GM19035 (cell line): ENCODE data around the gene MRPS33.

Experiments
- ATAC-seq: cut with Tn5 transposase; IDR thresholded peaks from one replicate; pipeline ENCODE4 v1.9.1; 2021; ENCODE audit not compliant: unreplicated experiment

The MRPS33 gene

GRCh38 chr7:141012696-141013344 lies 1.9 kb downstream of the MRPS33 start:
- ATAC-seq = no peak

DNA sequence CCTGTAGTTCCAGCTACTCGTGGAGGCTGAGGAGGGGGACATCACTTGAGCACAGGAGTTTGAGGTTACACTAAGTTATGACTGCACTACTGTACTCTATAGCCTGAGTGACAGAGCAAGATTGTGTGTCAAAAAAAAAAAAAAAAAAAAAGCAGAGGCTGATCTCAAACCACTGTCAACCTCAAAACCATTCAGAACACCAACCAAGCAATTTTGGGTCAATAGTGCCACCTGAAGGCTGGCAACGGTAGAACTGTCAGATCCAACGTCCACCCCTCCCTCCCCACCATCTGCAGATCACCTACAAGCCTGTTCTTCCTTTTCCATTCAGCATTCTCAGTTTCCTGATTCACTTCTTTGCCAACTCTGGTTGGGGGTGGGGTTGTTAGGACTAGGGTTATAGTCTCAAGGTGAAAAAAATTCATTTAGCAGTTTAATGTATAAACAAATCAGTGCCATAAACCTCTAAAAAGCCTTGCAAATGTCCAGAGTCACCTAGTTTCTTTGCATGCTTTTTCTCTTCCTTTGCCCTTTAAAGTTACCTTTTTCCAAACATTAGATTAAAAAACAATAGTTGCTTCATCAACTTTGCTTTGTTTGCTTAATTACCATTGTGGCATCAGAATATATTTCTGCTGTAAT lies 2.6 kb downstream of the MRPS33 start:
- ATAC-seq = peak; percentile 18

DNA sequence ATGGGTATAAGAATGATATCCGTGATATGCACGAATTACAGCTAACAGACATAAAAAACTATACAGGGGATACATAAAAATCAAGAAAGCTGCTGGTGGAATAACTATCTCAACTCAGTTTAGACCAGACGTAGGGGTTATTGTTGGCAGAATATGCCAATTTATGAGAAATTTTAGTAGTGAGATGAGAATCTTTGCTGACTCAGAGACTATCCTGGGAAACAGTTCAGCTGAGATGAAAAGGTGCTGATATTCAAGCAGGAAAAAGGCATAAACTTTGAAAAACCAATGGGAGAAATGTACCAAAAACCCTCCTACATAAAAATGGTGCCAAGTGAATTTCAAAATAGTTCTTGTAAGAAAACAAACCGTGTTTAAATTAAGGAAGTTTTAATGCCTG lies 3.3 kb downstream of the MRPS33 start:
- ATAC-seq = no peak

- ATAC-seq = no peak
Measured at GRCh38 chr7:141003172-141004065, 11.3 kb downstream of the MRPS33 start.

- ATAC-seq = no peak
Measured at GRCh38 chr7:141001546-141001945, 13.2 kb downstream of the MRPS33 start.

- ATAC-seq = no peak
Measured at GRCh38 chr7:141001122-141001521, 13.6 kb downstream of the MRPS33 start.

GRCh38 chr7:140998715-140999114 lies 16.0 kb downstream of the MRPS33 start:
- no peak for ATAC-seq

- ATAC-seq = no peak
Measured at GRCh38 chr7:140992422-140992821, 22.3 kb downstream of the MRPS33 start.

GRCh38 chr7:140990193-140990962 lies 24.4 kb downstream of the MRPS33 start:
- ATAC-seq = no peak

DNA sequence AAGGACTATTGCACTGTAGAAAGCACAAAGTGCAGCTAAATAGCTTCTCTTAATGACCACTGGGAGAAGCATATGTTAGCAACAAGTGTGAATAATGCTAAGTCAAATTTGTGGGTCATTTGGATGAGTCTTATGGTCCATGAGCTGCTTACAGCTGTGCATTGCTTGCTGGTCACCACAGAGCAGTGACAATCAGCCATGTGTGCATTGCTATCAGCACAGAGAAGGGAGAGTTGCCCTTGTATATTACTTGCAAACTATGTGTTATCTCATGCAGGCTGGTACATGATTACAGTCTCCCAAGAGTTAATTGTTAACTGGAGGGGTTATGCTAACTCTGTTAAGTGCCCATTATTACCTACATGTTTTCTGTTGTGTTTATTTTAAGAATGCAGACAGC lies 25.7 kb downstream of the MRPS33 start:
- ATAC-seq = no peak

DNA sequence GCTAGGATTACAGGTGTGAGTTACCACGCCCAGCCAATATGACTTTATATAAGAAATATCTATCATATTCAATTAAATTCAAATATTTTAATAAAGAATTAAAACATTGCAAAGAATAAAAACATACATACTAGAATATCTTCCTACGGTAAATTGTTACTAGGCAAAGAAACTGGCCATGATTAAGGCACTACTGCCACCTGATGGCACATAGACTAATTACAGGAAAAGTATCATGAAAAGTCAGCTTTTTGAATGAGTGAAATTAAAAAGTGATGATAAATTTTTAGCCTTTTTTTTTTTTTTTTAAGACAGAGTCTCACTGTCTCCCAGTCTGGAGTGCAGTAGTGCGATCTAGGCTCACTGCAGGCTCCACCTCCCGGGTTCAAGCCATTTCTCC lies 30.9 kb downstream of the MRPS33 start:
- ATAC-seq = no peak

- ATAC-seq = no peak
Measured at GRCh38 chr7:140982508-140982907, 32.2 kb downstream of the MRPS33 start.

DNA sequence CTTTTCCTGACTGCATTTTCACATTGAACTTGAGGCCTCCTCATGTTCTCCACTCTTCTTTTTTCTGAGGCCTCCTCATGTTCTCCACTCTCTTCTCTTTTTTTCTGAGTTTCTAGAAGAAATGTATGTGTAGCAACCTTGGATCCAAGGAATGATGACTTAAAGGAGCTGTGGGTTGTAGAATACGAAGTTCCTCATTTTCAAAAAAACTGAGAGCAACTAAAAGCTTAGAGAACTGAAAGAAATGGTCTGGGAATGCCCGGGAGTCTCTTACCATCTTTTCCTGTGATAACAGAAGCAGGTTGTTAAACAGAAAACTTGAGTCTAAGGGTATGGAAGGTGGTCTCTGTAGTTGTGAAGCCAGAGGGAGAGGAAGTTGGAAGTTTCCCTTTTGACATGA lies 32.8 kb downstream of the MRPS33 start:
- no peak for ATAC-seq

DNA sequence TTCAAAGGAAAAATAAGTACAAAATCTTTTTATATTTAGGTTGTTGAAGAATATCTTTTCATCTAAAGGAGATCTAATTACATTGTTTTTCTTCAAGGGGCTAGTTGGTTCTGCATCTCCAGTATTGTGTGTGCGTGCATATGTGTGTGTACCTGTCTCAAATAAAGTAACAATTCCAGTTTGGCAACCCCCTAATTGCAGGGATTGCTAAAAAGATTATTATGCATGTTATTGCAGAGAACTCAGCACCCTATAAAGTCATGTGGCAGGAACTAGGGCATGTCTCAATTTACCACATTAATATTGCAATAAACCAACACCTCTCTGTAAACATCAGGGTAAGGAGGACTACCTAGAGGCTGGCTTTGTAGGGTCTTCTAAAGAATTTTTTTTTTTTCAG lies 37.0 kb downstream of the MRPS33 start:
- no peak for ATAC-seq

- no peak for ATAC-seq
Measured at GRCh38 chr7:140972876-140973829, 41.6 kb downstream of the MRPS33 start.

GRCh38 chr7:140972344-140972743 lies 42.4 kb downstream of the MRPS33 start:
- no peak for ATAC-seq

- ATAC-seq = no peak
Measured at GRCh38 chr7:140967438-140967837, 47.3 kb downstream of the MRPS33 start.

GRCh38 chr7:140966561-140967233 lies 48.1 kb downstream of the MRPS33 start:
- no peak for ATAC-seq

- ATAC-seq = no peak
Measured at GRCh38 chr7:140961117-140961516, 53.6 kb downstream of the MRPS33 start.
